ENCODE results near the gene EDARADD.

DNA sequence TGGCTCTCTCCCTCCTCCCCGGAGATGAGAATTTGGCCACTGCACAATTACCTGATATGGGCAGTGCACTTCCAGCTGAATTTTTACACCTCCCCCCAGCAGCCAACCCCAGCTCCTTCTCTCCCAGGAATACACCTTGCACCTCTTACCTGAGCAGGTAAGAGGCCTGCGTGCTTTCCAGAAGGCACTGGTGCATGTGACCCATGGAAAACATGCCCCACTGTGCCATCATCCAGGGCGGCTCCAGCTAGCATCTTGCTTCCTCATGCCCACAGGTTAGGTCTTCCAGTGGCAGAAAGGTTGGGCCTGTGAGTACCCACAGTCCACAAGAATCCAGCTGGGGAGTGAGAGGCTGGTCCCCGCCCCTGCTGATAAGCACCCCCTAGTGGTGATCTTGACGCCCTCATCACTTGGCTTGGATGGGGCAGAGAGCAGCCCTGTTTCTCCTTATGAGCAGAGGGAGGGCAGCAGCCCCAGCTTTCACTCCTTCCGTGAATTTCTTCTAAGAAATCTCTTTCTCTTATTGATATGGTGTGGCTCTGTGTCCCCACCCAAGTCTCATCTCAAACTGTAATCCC lies 57.8 kb downstream of the EDARADD start:
- TF ChIP-seq, protein P1, sequence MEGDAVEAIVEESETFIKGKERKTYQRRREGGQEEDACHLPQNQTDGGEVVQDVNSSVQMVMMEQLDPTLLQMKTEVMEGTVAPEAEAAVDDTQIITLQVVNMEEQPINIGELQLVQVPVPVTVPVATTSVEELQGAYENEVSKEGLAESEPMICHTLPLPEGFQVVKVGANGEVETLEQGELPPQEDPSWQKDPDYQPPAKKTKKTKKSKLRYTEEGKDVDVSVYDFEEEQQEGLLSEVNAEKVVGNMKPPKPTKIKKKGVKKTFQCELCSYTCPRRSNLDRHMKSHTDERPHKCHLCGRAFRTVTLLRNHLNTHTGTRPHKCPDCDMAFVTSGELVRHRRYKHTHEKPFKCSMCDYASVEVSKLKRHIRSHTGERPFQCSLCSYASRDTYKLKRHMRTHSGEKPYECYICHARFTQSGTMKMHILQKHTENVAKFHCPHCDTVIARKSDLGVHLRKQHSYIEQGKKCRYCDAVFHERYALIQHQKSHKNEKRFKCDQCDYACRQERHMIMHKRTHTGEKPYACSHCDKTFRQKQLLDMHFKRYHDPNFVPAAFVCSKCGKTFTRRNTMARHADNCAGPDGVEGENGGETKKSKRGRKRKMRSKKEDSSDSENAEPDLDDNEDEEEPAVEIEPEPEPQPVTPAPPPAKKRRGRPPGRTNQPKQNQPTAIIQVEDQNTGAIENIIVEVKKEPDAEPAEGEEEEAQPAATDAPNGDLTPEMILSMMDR (IDR thresholded peaks at IDR 0.05), result no peak
- TF ChIP-seq POLR2A (IDR thresholded peaks at IDR 0.05) (no peak), POLR2AphosphoS5 (IDR thresholded peaks at IDR 0.05) (no peak)
